SK-N-MC (cell line): Measurements from ENCODE around the gene MBOAT2.

Experiments
- EZH2 ChIP-seq: fragments of 200-600 bp; sonication (generic); IDR thresholded peaks from one replicate; pipeline ENCODE4 v1.6.1; 2017; ENCODE audit warnings: antibody characterized with exemption
- POLR2AphosphoS5 ChIP-seq: IDR thresholded peaks from 2 replicates; pipeline ENCODE4 v1.6.1; 2012; ENCODE audit warnings: mild to moderate bottlenecking, low read depth, low read length, borderline replicate concordance

GRCh38 chr2:9001229-9001628, 2.3 kb downstream of the MBOAT2 start:
- TF ChIP-seq POLR2AphosphoS5 (no peak), EZH2 (no peak)
